ENCODE measurements around the gene SSTR4. TPM values are rescaled to one million over a fixed set of nuclear protein-coding genes. Genes with fewer than 3 reads are reported as not detected.

Gene SSTR4
- total and polyA plus RNA-seq, 2 donors (not counting 3 experiments of a cell fraction or from before 2014, with no cell fraction given): not detected

- intact Hi-C loops (cut with micrococcal nuclease) (loop anchor here (10.0 kb wide), 1 partner anchor 1777 kb away; the partner anchor contains the start of gene XRN2), dilution Hi-C loops (cut with MboI; ENCODE audit: extremely low pct_ligation_motif_present, low sequenced_read_pairs) (no loop called here)
- H2AFZ ChIP-seq (ENCODE audit: low read depth, low read length): no peak overlapping the region
- no peaks in the 10 kb centered on the region for H3K27me3 ChIP-seq (ENCODE audit: control insufficient read depth in 2 of 2, insufficient read depth in 2 of 2, low read length in 2 of 2)
- peak overlapping the region; percentile 95 for H3K4me2 ChIP-seq (ENCODE audit: insufficient read depth, low read length)
- peak overlapping the region; percentile 98 for H3K27ac ChIP-seq (ENCODE audit: insufficient read depth, low read depth, low read length)
- H3K9me1 ChIP-seq (replicated peaks; ENCODE audit: control insufficient read depth, extremely low read depth, insufficient read depth, low read length): no peaks in the 10 kb centered on the region
- DNase-seq (ENCODE audit: low read depth, low spot score) (no peak), FAIRE-seq (peak; percentile 18)
- H4K20me1 ChIP-seq (replicated peaks; ENCODE audit: control insufficient read depth, extremely low read depth, insufficient read depth, low read length): no peaks in the 10 kb centered on the region
- no peak for TF ChIP-seq MAX (IDR thresholded peaks at IDR 0.05; ENCODE audit: insufficient read depth, insufficient read length)
- no peak for TF ChIP-seq POLR2AphosphoS5 (IDR thresholded peaks at IDR 0.05; ENCODE audit: insufficient read depth, low read depth, low read length)
- no peak for TF ChIP-seq MYC (IDR thresholded peaks at IDR 0.05; ENCODE audit: low read depth, low read length)
- TF ChIP-seq CTCF (IDR thresholded peaks at IDR 0.05; ENCODE audit: extremely low read depth in 1 of 2, insufficient read depth in 1 of 2, low read depth in 1 of 2, low read length in 2 of 2): no peak
- TF ChIP-seq POLR2A (IDR thresholded peaks at IDR 0.05; ENCODE audit: low read depth, low read length): no peak
- TF ChIP-seq JUN (IDR thresholded peaks at IDR 0.05; ENCODE audit: borderline replicate concordance, insufficient read depth, insufficient read length, low read depth): no peak
- no peak for TF ChIP-seq FOS (IDR thresholded peaks at IDR 0.05; ENCODE audit: borderline replicate concordance, insufficient read depth, low read length)
- no peak for TF ChIP-seq GATA2 (IDR thresholded peaks at IDR 0.05; ENCODE audit: insufficient read depth, insufficient read length, low read depth, low read length)
- no peak for TF ChIP-seq EZH2 (IDR thresholded peaks at IDR 0.05; ENCODE audit: borderline replicate concordance, low read depth, low read length, severe bottlenecking)
- POLR2A ChIA-PET: interaction anchor here (2.2 kb wide), 1 partner anchor 31 kb away, joined by 9 read pairs; no protein-coding TSS in a partner anchor
- H3K9ac ChIP-seq (replicated peaks; ENCODE audit: extremely low read depth, insufficient read depth, low read length): no peak overlapping the region
- CTCF ChIA-PET: interaction anchor here (2.3 kb wide), 1 partner anchor 30 kb away, joined by 21 read pairs; no protein-coding TSS in a partner anchor
- H3K4me1 ChIP-seq (ENCODE audit: control insufficient read depth, extremely low read depth, insufficient read depth, low read length): peaks cover 57% of the 10 kb centered on the region
- H3K9me3 ChIP-seq (replicated peaks; ENCODE audit: control insufficient read depth, insufficient read depth, low read length): no peaks in the 10 kb centered on the region
- H3K79me2 ChIP-seq (ENCODE audit: control insufficient read depth, insufficient read depth, low read length): peaks cover 58% of the 10 kb centered on the region
- H3K36me3 ChIP-seq (ENCODE audit: control insufficient read depth in 2 of 2, extremely low read depth in 1 of 2, insufficient read depth in 2 of 2, low read length in 2 of 2): peaks cover 15 to 18% of the 10 kb centered on the region in 2 experiments
- peak overlapping the region in 1 of 3 experiments; percentile 82 for H3K4me3 ChIP-seq (replicated peaks in 1 of 3; ENCODE audit: insufficient read depth in 1 of 3, low read depth in 1 of 3, low read length in 3 of 3)
- BruUV-seq (replicated peaks): no TSS peak
Measured at GRCh38 chr20:23081263-23081819, 46.2 kb downstream of the SSTR4 start.
